GM23338 (cell line): ENCODE results near the gene SNX9. TPM values are rescaled to one million over a fixed set of nuclear protein-coding genes. Genes with fewer than 3 reads are reported as not detected.

Experiments
- ATAC-seq: fragments of 200-7000 bp; cut with Tn5 transposase; 3 replicates; pipeline ENCODE4 v1.9.1; 2020
- DNase-seq: peaks from one replicate; pipeline ENCODE4 v3.0.0-alpha.2; 2015; ENCODE audit warnings: low spot score
- H2AFZ ChIP-seq: fragments of 200-600 bp; sonication (generic); 2 replicates; pipeline ENCODE4 v1.8.0; 2016; ENCODE audit warnings: antibody characterized with exemption, mild to moderate bottlenecking, moderate library complexity
- H3F3A ChIP-seq: fragments of 200-600 bp; sonication (generic); replicated peaks from 2 replicates; pipeline ENCODE4 v1.8.0; 2017; ENCODE audit warnings: antibody characterized with exemption, mixed run types, low read depth
- H3K27ac ChIP-seq: fragments of 200-600 bp; sonication (generic); 2 replicates; pipeline ENCODE4 v1.6.1; 2016; ENCODE audit warnings: low read depth
- H3K27me3 ChIP-seq: fragments of 200-600 bp; sonication (generic); 2 replicates; pipeline ENCODE4 v1.8.0; 2016; ENCODE audit warnings: mild to moderate bottlenecking, mixed run types, moderate library complexity; ENCODE audit not compliant: insufficient read depth
- H3K36me3 ChIP-seq: fragments of 200-600 bp; sonication (generic); 2 replicates; pipeline ENCODE4 v1.8.0; 2016; ENCODE audit warnings: mild to moderate bottlenecking; ENCODE audit not compliant: insufficient read depth
- H3K4me1 ChIP-seq: fragments of 200-600 bp; sonication (generic); 2 replicates; pipeline ENCODE4 v1.8.0; 2016; ENCODE audit warnings: mild to moderate bottlenecking, moderate library complexity; ENCODE audit not compliant: insufficient read depth
- H3K4me2 ChIP-seq: fragments of 200-600 bp; sonication (generic); 2 replicates; pipeline ENCODE4 v1.7.1; 2017; ENCODE audit warnings: mixed run types
- H3K4me3 ChIP-seq: fragments of 200-600 bp; sonication (generic); 2 replicates; pipeline ENCODE4 v1.6.1; 2016; ENCODE audit warnings: mixed run types
- H3K79me2 ChIP-seq: fragments of 200-600 bp; sonication (generic); replicated peaks from 2 replicates; pipeline ENCODE4 v1.8.0; 2017; ENCODE audit warnings: mild to moderate bottlenecking; ENCODE audit not compliant: insufficient read depth
- H3K9me2 ChIP-seq: fragments of 200-600 bp; sonication (generic); 2 replicates; pipeline ENCODE4 v1.8.0; 2017; ENCODE audit not compliant: insufficient read depth
- H4K20me1 ChIP-seq: fragments of 200-600 bp; sonication (generic); replicated peaks from 2 replicates; pipeline ENCODE4 v1.8.0; 2017; ENCODE audit warnings: mild to moderate bottlenecking; ENCODE audit not compliant: insufficient read depth
- H3K27ac Mint-ChIP-seq: 2 replicates; pipeline ENCODE4 v1.8.0; 2020; ENCODE audit warnings: inconsistent platforms, mild to moderate bottlenecking, moderate library complexity, mixed read lengths
- H3K27me3 Mint-ChIP-seq: 3 replicates; pipeline ENCODE4 v1.8.0; 2022; ENCODE audit warnings: low read depth, mild to moderate bottlenecking, moderate library complexity, mixed read lengths, inconsistent platforms; ENCODE audit not compliant: insufficient read depth, poor library complexity
- H3K36me3 Mint-ChIP-seq: 3 replicates; pipeline ENCODE4 v1.8.0; 2021; ENCODE audit warnings: low read depth, mild to moderate bottlenecking, inconsistent platforms, moderate library complexity, mixed read lengths
- H3K4me1 Mint-ChIP-seq: 3 replicates; pipeline ENCODE4 v1.8.0; 2020; ENCODE audit warnings: mild to moderate bottlenecking, inconsistent platforms, mixed read lengths
- H3K4me3 Mint-ChIP-seq: 3 replicates; pipeline ENCODE4 v1.8.0; 2021; ENCODE audit warnings: moderate library complexity, mild to moderate bottlenecking, inconsistent platforms, mixed read lengths
- H3K9me3 Mint-ChIP-seq: 3 replicates; pipeline ENCODE4 v1.8.0; 2020; ENCODE audit warnings: moderate library complexity, mild to moderate bottlenecking, inconsistent platforms, mixed read lengths
- CREB1 ChIP-seq: fragments of 250-450 bp; sonication (Bioruptor Pico); IDR thresholded peaks from 2 replicates; pipeline ENCODE4 v1.5.0; 2020; ENCODE audit warnings: low read depth, mild to moderate bottlenecking, moderate library complexity
- CTCF ChIP-seq, 2 experiments: fragments of 200-600 bp in 1 of 2; sonication (generic) in 1 of 2; conservative IDR thresholded peaks; 2 replicates each; pipeline versions ENCODE4 v1.5.1 to v1.6.1; 2016 to 2017; ENCODE audit warnings: antibody characterized with exemption in 2 of 2, low read depth in 2 of 2, mild to moderate bottlenecking in 2 of 2, moderate library complexity in 1 of 2
- ETS1 ChIP-seq: IDR thresholded peaks from 2 replicates; pipeline ENCODE4 v1.6.1; 2016; ENCODE audit warnings: antibody characterized with exemption
- EZH2 ChIP-seq: fragments of 200-600 bp; sonication (generic); IDR thresholded peaks from one replicate; pipeline ENCODE4 v1.8.0; 2017; ENCODE audit warnings: antibody characterized with exemption, mild to moderate bottlenecking, low read depth; ENCODE audit not compliant: unreplicated experiment
- EZH2phosphoT487 ChIP-seq: fragments of 200-600 bp; sonication (generic); IDR thresholded peaks from one replicate; pipeline ENCODE4 v1.8.1; 2018; ENCODE audit warnings: antibody characterized with exemption; ENCODE audit not compliant: unreplicated experiment
- JUNB ChIP-seq: IDR thresholded peaks from one replicate; pipeline ENCODE4 v1.6.1; 2016; ENCODE audit warnings: antibody characterized with exemption; ENCODE audit not compliant: unreplicated experiment
- NANOG ChIP-seq: IDR thresholded peaks from 2 replicates; pipeline ENCODE4 v1.6.1; 2016; ENCODE audit warnings: antibody characterized with exemption, borderline replicate concordance
- POLR2AphosphoS5 ChIP-seq: IDR thresholded peaks from 2 replicates; pipeline ENCODE4 v1.6.1; 2016; ENCODE audit warnings: antibody characterized with exemption, low read depth
- REST ChIP-seq: IDR thresholded peaks from one replicate; pipeline ENCODE4 v1.6.1; 2018; ENCODE audit warnings: antibody characterized with exemption; ENCODE audit not compliant: unreplicated experiment
- STAT1 ChIP-seq: IDR thresholded peaks from one replicate; pipeline ENCODE4 v1.6.1; 2016; ENCODE audit warnings: antibody characterized with exemption; ENCODE audit not compliant: unreplicated experiment
- ZNF114 ChIP-seq: fragments of 250-450 bp; sonication (Bioruptor Pico); IDR thresholded peaks from 2 replicates; pipeline ENCODE4 v1.5.0; 2020; ENCODE audit warnings: mild to moderate bottlenecking, moderate library complexity
- ZNF331 ChIP-seq: fragments of 250-450 bp; sonication (Bioruptor Pico); IDR thresholded peaks from 2 replicates; pipeline ENCODE4 v1.5.0; 2020; ENCODE audit warnings: low read depth, mild to moderate bottlenecking, moderate library complexity
- polyA plus RNA-seq: library from polyadenylated mRNA; unstranded; fragments of >200 nt; fragmentation: Nextera tagmentation; extraction: Ambion mirVana; gene quantifications from 2 replicates; pipeline ENCODE4 v1.2.1, GENCODE V29; 2016
- total RNA-seq: library from RNA; depleted of rRNA; stranded (reverse); fragments of >200 nt; shearing (Covaris generic); gene quantifications from 2 replicates; pipeline ENCODE4 v1.2.3, GENCODE V29; 2014
- TF ChIP-seq, protein P1 (sequence below): fragments of 250-450 bp; sonication (Bioruptor Pico); IDR thresholded peaks from 2 replicates; pipeline ENCODE4 v1.5.0; 2020; ENCODE audit warnings: mild to moderate bottlenecking, moderate library complexity

Gene SNX9
- total and polyA plus RNA-seq, 2 experiments from 2014 or later = 18.4 to 23.3 TPM

DNA sequence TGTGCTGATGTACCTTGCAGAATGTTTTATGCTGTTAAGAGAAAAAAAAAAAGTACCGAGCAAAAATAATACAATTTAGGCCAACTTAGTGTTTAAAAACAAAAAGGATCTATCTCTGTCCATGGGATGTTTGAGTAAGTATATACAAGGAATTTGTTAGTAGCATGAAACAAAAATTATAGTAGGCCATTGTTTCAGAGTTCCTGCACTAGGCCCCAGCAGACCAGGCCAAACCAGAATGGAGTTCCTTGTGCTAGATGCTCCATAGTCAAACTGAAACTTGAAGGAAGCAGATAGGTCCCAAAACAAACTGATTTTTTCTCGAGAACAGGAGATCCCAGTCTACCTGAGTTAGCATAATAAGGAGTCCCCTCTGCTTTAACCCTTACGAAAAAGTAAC lies 72.5 kb downstream of the SNX9 start:
- TF ChIP-seq ZNF331 (no peak), CREB1 (no peak), STAT1 (no peak), EZH2phosphoT487 (no peak), REST (no peak), NANOG (no peak), ZNF114 (CRISPR knock-in tag) (no peak), ETS1 (no peak), EZH2 (no peak), POLR2AphosphoS5 (no peak), JUNB (no peak), CTCF (conservative IDR thresholded peaks at IDR 0.05; ENCODE audit: low read depth in 2 of 2) (no peak)
- TF ChIP-seq, protein P1, sequence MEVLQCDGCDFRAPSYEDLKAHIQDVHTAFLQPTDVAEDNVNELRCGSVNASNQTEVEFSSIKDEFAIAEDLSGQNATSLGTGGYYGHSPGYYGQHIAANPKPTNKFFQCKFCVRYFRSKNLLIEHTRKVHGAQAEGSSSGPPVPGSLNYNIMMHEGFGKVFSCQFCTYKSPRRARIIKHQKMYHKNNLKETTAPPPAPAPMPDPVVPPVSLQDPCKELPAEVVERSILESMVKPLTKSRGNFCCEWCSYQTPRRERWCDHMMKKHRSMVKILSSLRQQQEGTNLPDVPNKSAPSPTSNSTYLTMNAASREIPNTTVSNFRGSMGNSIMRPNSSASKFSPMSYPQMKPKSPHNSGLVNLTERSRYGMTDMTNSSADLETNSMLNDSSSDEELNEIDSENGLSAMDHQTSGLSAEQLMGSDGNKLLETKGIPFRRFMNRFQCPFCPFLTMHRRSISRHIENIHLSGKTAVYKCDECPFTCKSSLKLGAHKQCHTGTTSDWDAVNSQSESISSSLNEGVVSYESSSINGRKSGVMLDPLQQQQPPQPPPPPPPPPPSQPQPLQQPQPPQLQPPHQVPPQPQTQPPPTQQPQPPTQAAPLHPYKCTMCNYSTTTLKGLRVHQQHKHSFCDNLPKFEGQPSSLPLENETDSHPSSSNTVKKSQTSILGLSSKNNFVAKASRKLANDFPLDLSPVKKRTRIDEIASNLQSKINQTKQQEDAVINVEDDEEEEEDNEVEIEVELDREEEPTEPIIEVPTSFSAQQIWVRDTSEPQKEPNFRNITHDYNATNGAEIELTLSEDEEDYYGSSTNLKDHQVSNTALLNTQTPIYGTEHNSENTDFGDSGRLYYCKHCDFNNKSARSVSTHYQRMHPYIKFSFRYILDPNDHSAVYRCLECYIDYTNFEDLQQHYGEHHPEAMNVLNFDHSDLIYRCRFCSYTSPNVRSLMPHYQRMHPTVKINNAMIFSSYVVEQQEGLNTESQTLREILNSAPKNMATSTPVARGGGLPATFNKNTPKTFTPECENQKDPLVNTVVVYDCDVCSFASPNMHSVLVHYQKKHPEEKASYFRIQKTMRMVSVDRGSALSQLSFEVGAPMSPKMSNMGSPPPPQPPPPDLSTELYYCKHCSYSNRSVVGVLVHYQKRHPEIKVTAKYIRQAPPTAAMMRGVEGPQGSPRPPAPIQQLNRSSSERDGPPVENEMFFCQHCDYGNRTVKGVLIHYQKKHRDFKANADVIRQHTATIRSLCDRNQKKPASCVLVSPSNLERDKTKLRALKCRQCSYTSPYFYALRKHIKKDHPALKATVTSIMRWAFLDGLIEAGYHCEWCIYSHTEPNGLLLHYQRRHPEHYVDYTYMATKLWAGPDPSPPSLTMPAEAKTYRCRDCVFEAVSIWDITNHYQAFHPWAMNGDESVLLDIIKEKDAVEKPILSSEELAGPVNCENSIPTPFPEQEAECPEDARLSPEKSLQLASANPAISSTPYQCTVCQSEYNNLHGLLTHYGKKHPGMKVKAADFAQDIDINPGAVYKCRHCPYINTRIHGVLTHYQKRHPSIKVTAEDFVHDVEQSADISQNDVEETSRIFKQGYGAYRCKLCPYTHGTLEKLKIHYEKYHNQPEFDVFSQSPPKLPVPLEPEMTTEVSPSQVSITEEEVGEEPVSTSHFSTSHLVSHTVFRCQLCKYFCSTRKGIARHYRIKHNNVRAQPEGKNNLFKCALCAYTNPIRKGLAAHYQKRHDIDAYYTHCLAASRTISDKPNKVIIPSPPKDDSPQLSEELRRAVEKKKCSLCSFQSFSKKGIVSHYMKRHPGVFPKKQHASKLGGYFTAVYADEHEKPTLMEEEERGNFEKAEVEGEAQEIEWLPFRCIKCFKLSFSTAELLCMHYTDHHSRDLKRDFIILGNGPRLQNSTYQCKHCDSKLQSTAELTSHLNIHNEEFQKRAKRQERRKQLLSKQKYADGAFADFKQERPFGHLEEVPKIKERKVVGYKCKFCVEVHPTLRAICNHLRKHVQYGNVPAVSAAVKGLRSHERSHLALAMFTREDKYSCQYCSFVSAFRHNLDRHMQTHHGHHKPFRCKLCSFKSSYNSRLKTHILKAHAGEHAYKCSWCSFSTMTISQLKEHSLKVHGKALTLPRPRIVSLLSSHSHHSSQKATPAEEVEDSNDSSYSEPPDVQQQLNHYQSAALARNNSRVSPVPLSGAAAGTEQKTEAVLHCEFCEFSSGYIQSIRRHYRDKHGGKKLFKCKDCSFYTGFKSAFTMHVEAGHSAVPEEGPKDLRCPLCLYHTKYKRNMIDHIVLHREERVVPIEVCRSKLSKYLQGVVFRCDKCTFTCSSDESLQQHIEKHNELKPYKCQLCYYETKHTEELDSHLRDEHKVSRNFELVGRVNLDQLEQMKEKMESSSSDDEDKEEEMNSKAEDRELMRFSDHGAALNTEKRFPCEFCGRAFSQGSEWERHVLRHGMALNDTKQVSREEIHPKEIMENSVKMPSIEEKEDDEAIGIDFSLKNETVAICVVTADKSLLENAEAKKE (CRISPR knock-in tag) = no peak
- DNase-seq = no peak
- H3K27ac Mint-ChIP-seq = no peak overlapping the region
- no peak overlapping the region for H3K4me3 Mint-ChIP-seq
- Histone ChIP-seq H3K4me3 (no peak overlapping the region), H3F3A (no peaks in the 10 kb centered on the region), H3K27me3 (no peaks in the 10 kb centered on the region), H3K9me2 (no peaks in the 10 kb centered on the region), H4K20me1 (no peaks in the 10 kb centered on the region; the same call in 1 of the 2 replicates), H3K27ac (no peak overlapping the region), H2AFZ (no peak overlapping the region), H3K79me2 (peaks cover 13% of the 10 kb centered on the region; the same call in 1 of the 2 replicates), H3K4me2 (no peak overlapping the region), H3K36me3 (peaks cover 5% of the 10 kb centered on the region; the same call in 1 of the 2 replicates), H3K4me1 (peaks cover 7% of the 10 kb centered on the region; the same call in 1 of the 2 replicates)
- H3K4me1 Mint-ChIP-seq = peaks cover 23% of the 10 kb centered on the region
- no peaks in the 10 kb centered on the region for H3K27me3 Mint-ChIP-seq
- no peak for ATAC-seq
- H3K9me3 Mint-ChIP-seq = no peaks in the 10 kb centered on the region
- peaks cover 18% of the 10 kb centered on the region for H3K36me3 Mint-ChIP-seq
